Daoy (cell line): ENCODE results near the gene SLC7A10. TPM values are rescaled to one million over a fixed set of nuclear protein-coding genes. Genes with fewer than 3 reads are reported as not detected.
"Not testable (repeated sequence)": the region's sequence is repeated elsewhere in the genome, so short reads cannot be mapped to it uniquely, and the experiment has no call there.

Source experiments
- DNase-seq: peaks from one replicate; pipeline ENCODE4 v3.0.0-alpha.2; 2015; ENCODE audit warnings: low read depth
- total RNA-seq: library from RNA; depleted of rRNA; stranded (reverse); fragments of >200 nt; shearing (Covaris generic); gene quantifications from 2 replicates; pipeline ENCODE4 v1.2.3, GENCODE V29; 2014

Gene SLC7A10
- total RNA-seq, 1 experiment from 2014 or later: not detected

DNA sequence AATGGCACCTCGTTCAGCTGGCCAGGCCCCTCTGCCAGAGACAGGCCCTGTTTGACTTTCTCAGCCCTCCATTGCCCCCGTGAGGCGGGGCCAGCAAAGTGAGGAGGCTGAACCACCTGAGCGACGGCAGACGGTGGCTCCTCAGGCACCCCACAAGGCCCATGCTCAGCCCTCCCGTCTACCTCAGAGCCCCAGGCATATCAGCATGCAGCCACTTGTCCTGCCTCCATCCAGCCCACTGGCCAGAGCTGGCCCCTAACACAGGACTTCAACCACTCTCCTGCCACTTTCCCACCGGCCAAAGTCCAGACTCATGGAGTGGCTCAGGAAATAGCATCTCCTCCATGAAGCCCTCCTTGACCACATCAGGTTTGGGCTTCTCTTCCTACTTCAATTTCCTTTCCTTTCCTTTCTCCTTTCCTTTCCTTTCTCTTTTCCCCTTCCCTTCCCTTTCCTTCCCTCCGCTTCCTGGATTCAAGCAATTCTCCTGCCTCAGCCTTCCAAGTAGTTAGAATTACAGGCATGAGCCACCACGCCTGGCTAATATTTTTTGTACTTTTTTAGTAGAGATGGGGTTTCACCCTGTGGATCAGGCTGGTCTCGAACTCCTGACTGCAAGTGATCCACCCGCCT, 9.3 kb downstream of the SLC7A10 start:
- no peak for DNase-seq

DNA sequence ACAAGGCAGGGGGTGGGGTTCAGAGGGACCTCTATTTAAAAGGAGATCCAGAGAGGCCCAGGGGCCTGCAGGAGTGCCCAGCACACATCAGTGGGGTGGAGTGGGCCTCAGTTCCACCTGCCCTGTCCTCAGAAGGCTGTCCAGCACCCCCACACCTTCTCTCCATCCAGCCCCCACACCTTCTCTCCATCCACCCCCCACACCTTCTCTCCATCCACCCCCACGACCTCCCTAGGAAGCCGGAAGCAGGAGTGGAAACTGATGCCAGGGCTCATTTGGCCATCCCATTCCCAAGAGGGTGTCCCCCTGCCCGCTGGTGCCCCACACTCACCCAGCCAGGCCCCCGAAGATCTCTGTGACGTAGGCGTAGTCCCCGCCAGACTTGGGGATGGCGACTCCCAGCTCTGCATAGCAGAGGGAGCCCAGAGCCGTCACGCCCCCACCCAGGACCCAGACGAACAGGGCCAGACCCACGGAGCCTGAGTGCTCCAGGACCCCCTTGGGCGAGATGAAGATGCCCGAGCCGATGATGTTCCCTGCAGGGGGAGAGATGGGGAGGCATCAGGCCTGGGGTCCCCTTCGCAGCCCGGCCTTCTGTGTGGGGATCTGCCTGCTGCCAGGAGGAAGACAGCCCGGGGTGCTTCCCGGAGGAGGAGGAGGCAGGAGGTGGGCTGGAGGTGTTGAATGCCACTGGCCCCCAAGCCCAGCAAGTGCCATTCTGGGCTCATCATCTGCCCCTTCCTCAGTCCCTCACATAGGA, 10.0 kb downstream of the SLC7A10 start:
- DNase-seq: no peak

DNA sequence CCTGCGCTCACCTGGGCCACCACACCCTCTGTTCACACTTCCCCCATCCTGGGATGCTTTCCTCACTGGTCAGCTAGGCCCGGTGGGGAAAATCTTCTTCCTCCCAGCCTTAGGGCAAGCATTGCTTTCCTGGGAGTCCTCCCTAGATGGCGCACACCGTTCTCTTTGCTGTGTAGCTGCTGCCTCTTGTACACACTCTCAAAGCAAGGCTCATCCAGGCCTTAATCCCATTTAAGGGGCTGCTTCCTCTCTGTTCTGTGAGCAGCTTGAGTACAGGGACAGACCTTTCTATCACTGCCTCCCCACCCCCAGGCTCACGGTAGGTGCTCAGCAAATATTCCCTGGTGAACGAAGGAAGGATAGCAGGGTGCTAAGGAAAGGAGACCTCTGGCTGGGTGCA, 11.1 kb downstream of the SLC7A10 start:
- peak; percentile 37 for DNase-seq

DNA sequence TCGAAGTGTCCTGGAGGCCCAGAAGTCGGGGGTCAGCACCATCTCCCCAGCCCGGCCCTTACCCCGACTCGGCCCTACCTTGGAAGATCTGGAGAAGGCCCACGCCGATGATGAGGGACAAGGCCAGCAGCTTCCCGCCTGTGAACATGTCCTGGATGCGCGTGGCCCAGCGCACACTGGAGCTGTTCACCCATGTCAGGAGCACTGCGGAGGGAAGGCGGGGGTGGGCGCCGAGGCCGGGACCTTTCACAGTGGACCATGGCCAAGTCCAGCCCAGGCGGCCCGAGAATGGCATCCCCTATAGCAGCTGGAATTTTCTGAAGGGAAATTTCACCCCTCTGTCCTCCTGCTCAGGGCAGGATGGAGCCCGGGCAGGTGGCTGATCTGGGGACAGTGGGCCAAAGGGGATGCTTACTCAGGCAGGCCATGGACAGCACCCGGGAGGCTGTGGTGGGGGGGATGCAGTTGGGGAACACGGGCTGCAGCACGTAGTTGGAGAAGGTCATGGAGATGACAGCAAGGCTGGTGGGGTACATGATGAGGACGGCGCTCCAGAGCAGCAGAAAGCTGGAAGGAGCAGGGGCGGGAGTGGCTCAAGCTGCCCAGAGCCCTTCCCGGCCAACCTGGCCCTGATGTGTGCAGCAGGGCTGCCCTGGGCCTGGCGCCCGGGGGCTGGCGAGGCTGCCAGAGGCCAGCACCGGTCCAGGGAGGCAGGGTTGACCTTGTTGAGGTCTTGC, 13.0 kb downstream of the SLC7A10 start:
- no peak for DNase-seq

DNA sequence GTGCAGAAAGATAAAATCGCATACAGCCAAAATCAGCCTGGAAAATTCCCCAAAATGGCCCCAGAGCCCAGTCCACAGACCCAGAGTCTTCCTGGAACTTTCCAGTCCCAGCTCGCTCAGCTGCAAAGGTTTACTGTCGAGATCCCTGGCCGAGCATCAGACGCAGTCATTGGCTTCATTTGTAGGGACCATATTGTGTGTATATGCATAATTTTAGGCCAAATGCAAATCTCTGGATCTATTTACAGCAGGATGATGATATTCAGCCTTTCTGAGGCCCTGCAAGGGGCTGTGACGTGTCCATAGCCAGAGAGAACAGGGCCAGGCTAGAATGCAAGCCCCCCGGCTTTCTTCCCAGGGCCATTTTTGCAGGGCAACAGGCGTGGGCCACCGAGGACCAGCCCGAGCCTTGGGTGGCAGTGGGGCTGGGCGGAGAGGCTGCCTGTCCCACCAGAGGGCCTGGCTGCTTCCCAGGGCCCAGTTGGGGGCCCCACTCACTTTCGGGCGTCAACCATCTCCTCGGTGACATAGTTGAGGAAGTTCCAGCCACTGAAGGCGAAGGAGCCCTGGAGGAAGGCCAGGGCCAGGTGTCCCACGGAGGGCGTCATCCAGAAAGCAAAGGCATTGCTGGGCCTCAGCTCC, 13.7 kb downstream of the SLC7A10 start:
- DNase-seq: no peak

DNA sequence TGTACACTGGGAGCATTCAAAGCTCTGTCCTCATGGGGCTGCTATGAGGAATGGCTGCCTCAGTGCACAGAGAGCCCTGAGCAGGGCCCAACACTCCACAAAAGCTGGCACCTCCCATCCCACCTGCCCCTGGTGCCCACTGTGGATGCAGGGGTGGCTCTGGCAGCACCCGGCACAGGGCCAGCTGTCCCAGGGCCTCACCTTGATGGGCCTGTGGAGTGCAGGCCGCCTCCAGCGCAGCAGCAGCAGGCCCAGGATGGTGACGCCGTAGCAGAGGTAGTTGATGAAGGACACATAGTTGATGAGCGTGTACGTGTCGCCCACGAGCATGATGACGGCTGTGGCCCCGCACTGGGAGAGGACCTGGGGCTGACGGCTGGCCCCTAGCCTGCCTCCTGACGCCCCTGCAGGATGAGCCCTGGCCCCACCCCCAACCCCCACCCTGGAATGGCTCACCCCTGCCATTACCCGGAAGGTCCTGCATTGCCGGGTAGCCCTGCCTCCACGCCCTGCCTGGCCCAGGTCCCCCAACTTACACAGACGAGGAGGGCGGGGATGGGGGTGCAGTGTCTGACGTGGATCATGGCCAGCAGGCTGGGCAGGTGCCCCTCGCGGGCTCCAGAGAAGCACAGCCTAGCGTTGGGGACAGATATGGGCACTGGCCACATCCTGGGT, 15.2 kb downstream of the SLC7A10 start:
- DNase-seq: no peak

DNA sequence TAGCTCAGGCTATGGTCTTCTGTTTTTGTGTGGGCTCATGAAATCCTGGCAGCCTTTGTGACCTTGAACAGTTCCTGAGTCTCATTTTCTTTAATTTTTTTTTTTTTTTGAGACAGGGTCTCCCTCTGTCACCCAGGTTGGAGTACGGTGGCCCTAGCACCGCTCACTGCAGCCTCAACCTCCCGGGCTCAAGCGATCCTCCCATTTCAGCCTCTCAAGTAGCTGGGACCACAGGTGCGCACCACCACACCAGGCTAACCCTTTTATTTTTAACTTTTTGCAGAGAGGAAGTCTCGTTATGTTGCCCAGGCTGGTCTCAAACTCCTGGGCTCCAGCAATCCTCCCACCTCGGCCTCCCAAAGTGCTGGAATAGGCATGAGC, 15.8 kb downstream of the SLC7A10 start:
- DNase-seq: not testable (repeated sequence)

DNA sequence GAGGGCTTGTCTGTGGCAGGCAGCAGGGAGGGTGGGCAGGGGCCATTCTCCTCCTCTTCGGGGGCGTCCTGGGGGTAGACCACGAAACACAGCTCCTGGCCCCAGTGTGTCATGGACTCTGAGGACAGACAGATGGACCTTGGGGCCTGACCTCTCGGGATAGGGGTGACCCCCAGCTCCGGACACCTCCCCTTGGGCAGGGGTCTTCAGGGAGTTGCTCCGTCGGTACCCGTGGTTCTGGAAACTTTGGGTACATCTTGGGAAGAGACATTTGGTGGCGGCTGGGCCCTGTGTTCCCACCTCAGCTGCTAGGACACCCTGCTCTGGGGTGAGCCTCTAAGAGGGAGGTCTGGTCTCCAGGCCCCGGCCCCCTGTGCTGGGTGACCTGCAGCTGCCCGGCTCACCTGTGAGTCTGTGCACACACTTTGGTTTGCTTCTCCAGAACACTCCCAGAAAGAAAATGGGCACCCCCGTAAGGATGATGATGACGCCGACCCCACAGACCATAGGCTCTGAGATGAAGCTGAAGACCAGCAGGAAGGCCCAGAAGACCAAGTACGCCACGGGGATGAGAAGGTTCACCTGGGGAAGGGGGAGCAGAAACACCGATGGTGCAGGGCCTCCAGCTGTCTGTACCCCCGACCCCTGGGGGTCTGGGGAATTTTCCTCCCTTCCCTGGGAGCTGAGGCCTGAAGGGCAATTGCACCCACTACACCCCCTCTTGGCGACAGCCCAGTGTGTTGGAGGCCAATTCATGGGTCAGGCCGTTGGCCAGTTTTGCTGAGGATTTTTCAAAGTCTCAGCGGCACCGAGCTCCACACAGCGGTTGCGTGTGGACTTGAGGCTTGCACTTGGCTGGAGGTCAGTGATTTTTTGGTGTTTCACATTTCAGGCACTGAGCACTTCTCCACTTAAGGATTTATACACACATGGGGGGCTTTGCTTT, 16.5 kb downstream of the SLC7A10 start:
- no peak for DNase-seq

DNA sequence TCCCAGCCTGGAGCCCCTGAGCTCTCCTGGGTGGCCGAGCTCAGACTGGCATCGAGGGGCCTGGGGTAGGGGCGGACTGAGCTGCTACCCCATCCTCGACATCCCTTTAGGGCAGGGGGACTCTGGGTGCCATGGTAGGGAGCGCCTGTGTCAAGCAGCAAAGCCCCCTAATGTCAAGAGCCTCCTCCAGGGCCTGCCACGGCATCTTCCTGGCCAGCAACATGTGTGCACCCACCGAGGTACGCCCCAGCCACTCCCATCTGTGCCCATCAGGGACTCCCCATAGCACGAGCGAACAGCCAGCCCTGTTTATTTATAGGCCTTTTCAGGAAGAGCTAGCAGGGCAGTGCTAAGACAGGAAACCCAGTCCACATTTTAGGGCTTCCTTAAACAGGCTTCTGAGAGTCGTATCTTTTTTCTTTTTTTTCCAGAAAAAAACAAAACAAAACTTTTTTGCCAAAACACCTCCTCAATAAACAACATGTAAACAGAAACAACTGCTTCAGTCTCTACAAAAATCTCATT, 17.2 kb downstream of the SLC7A10 start:
- DNase-seq: no peak

DNA sequence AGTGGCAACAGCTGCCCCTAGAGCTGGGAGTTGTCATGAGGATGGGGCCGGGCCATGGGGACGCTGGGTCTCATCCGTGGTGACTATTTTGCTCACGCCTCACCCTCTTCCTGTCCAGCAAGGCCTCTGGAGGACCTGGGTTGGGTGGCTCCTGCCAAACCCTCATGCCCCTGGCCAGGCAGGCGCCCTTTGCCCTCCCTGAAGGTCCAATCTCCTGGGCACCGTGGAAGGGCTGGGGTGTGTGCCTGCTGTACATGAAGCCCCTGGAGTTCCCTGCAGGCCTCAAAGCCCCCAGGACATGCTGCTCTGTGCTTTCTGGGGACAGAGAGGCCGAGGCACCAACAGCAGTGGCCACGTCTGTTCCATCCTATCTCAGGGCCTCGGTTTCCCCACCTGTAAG, 17.7 kb downstream of the SLC7A10 start:
- no peak for DNase-seq

DNA sequence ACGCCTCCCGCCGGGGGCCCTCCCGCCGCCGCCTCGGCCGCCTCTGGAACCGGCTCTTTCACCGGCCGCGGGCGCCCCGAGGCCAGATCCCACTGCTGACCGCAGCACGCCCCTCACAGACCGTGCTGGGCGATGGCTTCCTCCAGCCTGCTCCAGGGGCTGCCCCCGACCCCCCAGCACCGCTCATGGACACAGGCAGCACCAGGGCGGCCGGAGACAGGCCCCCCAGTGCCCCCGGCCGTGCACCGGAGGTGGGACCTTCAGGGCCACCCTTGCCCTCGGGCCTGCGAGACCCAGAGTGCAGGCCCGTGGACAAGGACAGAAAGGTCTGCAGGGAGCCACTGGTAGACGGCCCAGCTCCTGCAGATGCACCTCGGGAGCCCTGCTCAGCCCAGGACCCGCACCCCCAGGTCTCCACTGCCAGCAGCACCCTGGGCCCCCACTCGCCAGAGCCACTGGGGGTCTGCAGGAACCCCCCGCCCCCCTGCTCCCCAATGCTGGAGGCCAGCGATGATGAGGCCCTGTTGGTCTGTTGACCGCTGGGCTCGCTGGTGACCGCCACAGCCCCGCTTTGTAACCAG, 18.5 kb downstream of the SLC7A10 start:
- no peak for DNase-seq

DNA sequence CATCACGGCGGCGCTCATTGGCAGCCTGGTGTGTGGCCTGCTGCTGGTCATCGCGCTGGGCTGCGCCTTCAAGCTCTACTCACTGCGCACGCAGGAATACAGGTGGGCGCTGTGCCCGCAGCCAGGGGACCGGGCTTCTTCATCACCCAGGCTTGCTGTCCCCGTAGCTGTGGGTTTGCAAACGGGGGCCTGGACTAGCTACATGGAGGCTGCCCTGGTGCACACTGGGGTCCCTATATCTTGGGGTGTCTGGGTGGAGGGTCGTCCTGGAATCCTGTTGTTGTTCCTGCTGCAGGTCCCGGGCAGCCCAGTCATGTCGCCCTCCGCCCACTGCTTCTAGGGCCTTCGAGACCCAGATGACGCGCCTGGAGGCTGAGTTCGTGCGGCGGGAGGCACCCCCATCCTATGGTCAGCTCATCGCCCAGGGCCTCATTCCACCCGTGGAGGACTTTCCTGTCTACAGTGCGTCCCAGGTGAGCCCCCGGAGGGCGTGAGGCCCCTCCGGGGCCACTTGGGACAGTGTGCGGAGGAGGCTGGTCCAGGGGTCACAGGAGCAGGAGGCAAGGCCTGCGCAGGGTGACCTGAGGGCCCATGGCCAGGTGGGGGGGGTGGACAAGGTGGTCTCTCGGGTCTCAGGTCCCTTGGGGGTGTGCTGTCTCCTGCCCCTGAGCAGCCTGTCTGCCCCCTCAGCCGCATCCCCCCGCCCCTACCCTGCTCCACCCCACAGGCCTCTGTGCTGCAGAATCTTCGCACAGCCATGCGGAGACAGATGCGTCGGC, 19.2 kb downstream of the SLC7A10 start:
- no peak for DNase-seq

DNA sequence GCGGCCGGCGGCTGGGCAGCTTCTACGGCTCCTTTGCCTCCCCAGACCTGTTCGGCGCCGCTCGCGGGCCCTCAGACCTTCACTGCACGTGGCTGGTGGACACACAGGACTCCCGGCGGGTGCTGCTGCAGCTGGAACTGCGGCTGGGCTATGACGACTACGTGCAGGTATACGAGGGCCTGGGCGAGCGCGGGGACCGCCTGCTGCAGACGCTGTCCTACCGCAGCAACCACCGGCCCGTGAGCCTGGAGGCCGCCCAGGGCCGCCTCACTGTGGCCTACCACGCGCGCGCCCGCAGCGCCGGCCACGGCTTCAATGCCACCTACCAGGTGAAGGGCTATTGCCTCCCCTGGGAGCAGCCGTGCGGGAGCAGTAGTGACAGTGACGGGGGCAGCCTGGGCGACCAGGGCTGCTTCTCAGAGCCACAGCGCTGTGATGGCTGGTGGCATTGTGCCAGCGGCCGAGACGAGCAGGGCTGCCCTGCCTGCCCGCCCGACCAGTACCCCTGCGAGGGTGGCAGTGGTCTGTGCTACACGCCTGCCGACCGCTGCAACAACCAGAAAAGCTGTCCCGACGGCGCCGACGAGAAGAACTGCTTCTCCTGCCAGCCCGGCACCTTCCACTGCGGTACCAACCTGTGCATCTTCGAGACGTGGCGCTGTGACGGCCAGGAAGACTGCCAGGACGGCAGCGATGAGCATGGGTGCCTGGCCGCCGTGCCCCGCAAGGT, 20.0 kb downstream of the SLC7A10 start:
- no peak for DNase-seq

DNA sequence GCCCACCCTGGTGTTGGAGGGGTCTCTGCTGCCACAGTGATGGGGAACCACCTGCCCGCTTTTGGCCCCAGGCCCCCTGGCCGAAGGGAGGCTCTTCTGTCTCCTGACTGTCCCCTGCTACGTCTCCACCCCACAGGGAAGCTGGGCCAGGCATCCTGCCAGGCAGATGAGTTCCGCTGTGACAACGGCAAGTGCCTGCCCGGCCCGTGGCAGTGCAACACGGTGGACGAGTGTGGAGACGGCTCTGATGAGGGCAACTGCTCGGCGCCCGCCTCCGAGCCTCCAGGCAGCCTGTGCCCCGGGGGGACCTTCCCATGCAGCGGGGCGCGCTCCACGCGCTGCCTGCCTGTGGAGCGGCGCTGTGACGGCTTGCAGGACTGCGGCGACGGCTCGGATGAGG, 20.5 kb downstream of the SLC7A10 start:
- DNase-seq: no peak

DNA sequence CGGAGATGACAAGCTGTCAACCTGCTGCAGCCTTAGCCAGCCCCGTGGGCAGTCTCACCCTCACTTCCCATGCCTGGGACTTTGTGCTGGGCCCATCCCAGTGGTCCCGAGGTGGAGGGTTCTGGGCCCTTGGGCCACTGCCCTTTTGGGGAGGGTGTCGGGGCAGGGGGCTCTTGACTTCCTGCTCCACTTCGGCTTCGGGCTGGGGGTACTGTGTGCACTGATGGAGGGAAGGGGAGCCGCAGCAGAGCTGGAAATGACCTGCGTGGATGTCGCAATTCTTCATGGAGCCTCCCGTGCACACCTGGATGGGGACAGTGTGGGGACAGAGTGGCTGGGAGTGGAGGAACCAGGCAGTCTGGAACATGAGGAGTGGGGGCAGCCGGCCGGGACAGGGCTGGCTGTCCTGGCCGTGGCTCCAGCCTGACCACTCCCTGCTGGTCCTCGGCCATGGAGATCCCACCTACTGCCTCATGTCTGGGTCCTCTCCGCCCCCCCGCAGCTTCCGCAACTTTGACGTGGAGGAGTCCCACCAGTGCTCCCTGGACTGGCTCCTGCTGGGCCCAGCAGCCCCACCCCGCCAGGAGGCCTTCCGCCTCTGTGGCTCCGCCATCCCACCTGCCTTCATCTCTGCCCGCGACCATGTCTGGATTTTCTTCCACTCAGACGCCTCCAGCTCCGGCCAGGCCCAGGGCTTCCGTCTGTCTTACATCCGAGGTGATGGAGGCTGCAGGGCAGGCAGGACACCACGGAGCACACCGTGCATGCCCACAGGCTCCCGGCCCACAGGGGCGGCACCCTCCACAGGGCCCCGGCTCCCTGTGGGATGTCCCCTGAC, 21.3 kb downstream of the SLC7A10 start:
- DNase-seq: no peak

DNA sequence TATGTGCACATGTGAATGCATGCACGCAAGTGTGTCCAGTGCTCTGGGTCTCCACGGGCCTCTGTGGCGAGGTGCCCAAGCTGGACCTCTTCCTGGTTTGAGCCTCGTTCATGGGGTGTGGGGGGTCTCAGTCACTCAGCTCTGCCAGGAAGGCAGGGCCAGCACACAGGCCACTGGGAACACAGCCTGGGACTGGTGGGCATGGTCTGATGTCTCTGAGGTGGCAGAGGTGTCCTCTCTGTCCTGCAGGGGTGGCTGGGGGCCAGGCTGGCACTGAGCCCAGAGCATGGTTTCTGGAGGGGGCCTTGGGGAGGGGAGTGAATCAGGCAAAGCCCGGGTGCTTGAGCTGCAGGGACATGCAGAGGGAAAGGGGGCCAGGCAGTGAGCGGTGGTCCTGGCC, 22.1 kb downstream of the SLC7A10 start:
- no peak for DNase-seq
